NCI-H2107 treated with DMSO at 0.1 percent for 48 hours (cell line): Measurements from ENCODE around the gene SETBP1.

Source experiments
- DNase-seq: peaks from one replicate; lab custom pipeline; 2025; ENCODE audit not compliant: unreplicated experiment; lab: John Stamatoyannopoulos, UW

The SETBP1 gene

DNA sequence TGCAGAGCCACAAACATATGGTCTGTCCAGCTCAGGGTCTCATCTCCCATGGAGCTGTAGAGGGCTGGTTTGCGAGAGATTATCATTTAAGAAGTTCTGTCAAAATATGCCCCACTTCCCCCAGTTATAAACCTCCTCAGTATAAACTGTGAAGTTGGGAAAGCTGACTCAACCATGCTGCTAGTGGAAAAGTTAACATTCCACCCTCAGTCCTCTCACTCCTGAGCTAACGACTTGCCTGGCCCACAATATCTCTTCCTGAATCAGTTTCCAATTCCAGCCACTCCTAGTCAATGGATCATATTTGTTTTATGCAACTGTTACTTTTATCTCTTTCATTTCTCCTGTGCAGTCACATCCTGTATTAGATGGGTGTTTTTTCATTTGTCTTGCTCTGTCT lies 326.2 kb downstream of the SETBP1 start:
- no peak for DNase-seq

DNA sequence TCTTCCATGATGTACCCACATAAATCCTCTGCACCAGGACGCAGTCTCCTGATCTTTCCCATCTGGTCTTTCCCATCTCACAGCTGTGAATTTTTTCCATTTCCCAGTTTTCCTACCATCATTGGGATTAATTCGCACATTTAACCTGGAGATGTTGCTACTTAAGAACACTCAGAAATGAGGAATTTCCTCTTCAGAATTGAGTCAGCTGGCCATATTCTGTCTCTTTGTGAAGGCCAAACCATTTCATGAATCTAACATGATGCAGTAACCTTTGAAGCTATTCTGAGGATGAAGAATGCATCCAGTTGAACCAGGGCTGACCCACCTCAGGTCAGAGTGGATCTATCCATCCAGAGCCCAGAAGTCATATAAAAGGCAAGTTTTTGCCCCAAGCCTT lies 326.8 kb downstream of the SETBP1 start:
- no peak for DNase-seq

- DNase-seq: peak; percentile 73
Measured at GRCh38 chr18:45008694-45009413, 328.2 kb downstream of the SETBP1 start.

DNA sequence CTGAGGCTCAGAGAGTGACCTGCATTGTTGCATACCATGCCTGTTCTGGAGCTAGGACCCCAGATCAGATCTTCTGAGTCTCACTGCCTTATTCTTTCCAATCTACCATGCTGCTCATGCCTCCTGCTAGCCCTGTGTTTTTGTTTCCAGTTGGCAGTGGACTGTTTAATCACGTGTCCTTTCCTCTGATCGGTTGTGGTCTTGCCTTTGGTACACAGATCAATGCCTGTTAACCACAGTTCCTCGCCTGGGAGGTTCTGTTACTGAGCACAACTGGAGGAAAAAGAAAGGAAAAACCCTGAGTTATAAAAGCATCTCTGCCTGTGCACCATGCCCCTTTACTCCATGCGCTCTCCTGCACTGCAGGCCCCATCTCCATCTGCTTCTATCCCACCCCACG lies 329.1 kb downstream of the SETBP1 start:
- DNase-seq: peak; percentile 96

DNA sequence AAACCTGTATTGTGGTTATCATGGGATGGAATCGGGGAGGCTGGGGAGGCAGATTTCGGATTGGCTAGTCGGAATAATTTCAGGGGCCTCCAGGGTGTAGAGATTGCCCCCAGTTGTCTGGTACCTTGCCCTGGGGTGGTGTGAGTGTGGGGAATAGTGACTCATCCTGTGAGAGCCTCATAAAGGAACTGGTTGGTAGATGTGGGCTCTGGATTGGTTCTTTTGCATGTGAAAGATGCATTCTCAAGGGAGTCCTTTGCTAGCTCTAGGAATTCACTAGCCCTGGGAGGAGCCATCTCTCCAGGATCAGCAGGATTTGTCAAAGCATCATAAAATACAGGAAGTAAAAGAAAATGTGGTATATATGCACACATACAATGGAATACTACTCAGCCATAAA lies 331.6 kb downstream of the SETBP1 start:
- no peak for DNase-seq

GRCh38 chr18:45014047-45014501 lies 333.4 kb downstream of the SETBP1 start:
- DNase-seq: no peak

DNA sequence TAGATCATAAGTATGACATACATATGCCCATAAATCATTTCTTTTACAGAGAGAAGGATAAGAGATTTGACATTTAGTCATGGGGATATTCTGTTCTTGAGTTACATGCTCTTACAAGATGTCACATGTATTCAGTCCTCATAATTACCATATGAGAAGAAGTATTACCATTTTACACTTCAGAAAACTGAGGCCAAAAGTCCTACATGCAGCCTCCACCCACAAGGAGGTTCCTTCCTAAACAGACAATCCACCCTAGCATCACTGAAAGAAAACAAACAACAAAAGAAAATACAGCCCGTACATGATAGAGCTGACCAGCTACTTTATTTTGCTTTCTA lies 335.1 kb downstream of the SETBP1 start:
- DNase-seq: peak; percentile 82

DNA sequence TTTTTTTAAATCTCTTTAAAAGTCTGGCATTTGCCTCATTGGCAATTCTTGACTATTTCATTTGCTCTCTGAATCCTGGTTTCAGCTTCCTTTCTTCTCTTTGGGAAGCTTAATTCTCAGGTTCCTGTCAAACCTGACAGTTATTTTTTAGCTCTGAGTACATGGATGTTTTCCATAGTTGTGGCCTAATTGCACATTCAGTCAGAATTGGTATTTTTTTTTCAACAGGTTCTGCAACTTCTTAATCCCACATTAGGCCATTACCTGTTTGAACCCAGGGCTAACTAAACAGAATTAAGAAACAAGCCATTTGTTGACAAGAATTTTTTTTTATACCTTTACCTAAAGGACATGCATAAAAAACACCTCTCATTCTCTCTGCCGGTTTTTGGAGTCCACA lies 338.8 kb downstream of the SETBP1 start:
- DNase-seq: no peak

DNA sequence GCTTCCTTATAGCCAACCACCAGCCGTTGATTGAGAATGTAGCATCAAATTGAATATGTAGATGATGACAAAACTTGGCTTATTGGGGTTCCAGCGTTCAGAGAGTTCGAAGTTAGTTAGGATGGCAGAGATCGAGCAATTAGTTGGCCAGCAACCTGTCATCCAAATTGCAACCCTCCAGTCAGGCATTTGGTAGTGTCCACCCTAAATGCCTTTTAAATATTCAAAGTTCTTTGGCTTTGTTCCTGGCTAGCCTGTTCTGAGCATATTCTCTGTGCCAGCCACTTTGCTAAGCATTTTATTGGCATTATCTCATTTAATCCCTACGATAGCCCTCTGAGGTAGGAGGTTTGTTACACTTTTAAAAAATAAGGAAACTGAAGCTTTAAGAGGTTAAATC lies 342.8 kb downstream of the SETBP1 start:
- no peak for DNase-seq

- DNase-seq: no peak
Measured at GRCh38 chr18:45024357-45025088, 343.8 kb downstream of the SETBP1 start.

DNA sequence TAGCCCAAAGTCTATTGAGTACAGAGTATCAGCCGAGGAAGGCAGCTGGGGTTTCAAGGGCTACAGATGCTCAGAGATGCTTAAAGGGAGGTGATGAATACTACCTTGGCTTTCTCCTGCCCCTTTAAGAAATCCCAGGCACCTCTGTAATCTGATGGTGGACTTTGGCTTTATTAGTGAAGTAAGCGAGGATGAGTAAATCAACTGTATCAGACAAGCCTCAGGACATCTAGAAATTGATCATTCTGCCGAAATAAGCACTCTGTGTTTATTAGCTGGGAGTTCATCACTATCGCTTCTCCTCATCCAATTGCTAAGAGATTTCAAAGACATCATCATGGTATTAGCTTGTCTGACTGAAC lies 344.4 kb downstream of the SETBP1 start:
- no peak for DNase-seq

- no peak for DNase-seq
Measured at GRCh38 chr18:45026162-45026561, 345.5 kb downstream of the SETBP1 start.

- no peak for DNase-seq
Measured at GRCh38 chr18:45034179-45034578, 353.5 kb downstream of the SETBP1 start.

GRCh38 chr18:45037618-45038017 lies 356.9 kb downstream of the SETBP1 start:
- DNase-seq: no peak

GRCh38 chr18:45039376-45039775 lies 358.7 kb downstream of the SETBP1 start:
- DNase-seq: no peak

GRCh38 chr18:45040879-45041278 lies 360.2 kb downstream of the SETBP1 start:
- no peak for DNase-seq

DNA sequence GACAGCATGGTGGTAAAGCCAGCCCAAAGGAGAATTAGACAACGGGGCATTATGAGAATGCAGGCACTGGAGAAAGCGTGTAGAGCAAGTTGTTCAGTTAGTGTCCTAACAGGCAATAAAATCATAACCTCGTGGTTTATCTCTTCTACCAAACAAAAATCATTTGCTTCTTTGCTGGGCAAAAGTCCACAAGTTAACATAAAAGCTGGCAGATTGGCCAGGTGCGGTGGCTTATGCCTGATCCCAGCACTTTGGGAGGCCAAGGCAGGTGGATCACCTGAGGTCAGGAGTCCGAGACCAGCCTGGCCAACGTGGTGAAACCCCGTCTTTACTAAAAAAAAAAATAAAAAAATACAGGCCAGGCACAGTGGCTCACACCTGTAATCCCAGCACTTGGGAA lies 364.1 kb downstream of the SETBP1 start:
- no peak for DNase-seq

GRCh38 chr18:45046228-45046627 lies 365.5 kb downstream of the SETBP1 start:
- no peak for DNase-seq

DNA sequence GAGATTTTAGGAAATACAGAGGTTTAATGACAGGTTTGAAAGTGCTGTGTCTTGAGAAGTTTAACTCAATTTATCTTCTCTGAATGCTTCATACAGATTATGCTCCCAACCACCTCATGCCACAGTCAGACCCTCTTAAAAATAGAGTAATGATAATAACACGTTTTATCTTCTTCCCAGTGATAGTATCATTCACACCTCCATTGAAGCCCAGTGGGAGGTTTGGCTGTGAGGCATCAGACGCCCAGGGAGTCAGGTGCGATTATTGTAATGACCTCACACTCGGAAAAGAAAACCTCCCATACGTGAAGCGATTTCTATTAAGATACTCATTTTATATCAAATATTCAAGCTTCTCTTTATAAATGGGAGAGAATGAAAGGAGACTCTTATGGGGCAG lies 366.3 kb downstream of the SETBP1 start:
- DNase-seq: no peak

GRCh38 chr18:45049578-45050319 lies 369.1 kb downstream of the SETBP1 start:
- no peak for DNase-seq

- DNase-seq: no peak
Measured at GRCh38 chr18:45050712-45051601, 370.3 kb downstream of the SETBP1 start.
